Measurements from ENCODE around the gene MAGI1.

The MAGI1 gene

DNA sequence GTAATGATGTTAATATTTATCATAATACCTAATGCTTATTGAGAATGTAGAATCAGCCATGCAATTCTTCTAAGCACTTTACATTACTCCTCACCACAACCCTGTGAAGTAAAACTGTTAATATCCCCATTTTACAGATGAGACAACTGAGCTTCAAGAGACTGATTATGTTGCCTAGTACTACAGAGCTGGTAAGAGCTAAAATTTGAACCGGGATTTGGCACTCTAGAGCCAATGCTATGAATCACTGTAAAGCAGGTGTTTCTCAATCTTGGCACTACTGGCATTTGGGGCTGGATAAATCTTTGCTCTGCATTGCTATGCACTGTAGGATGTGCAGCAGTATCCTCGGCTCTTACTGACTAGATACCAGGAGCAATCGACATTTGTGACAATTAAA lies 367.7 kb downstream of the MAGI1 start:
- in situ Hi-C loops (cut with MboI; ENCODE audit: low sequenced_read_pairs, unreplicated experiment): no loop called here
- no peak for DNase-seq (ENCODE audit: low spot score)
- TF ChIP-seq, protein P1, sequence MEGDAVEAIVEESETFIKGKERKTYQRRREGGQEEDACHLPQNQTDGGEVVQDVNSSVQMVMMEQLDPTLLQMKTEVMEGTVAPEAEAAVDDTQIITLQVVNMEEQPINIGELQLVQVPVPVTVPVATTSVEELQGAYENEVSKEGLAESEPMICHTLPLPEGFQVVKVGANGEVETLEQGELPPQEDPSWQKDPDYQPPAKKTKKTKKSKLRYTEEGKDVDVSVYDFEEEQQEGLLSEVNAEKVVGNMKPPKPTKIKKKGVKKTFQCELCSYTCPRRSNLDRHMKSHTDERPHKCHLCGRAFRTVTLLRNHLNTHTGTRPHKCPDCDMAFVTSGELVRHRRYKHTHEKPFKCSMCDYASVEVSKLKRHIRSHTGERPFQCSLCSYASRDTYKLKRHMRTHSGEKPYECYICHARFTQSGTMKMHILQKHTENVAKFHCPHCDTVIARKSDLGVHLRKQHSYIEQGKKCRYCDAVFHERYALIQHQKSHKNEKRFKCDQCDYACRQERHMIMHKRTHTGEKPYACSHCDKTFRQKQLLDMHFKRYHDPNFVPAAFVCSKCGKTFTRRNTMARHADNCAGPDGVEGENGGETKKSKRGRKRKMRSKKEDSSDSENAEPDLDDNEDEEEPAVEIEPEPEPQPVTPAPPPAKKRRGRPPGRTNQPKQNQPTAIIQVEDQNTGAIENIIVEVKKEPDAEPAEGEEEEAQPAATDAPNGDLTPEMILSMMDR (IDR thresholded peaks at IDR 0.05; ENCODE audit: borderline replicate concordance, control extremely low read depth, extremely low read depth, insufficient read depth, missing control alignments): no peak

DNA sequence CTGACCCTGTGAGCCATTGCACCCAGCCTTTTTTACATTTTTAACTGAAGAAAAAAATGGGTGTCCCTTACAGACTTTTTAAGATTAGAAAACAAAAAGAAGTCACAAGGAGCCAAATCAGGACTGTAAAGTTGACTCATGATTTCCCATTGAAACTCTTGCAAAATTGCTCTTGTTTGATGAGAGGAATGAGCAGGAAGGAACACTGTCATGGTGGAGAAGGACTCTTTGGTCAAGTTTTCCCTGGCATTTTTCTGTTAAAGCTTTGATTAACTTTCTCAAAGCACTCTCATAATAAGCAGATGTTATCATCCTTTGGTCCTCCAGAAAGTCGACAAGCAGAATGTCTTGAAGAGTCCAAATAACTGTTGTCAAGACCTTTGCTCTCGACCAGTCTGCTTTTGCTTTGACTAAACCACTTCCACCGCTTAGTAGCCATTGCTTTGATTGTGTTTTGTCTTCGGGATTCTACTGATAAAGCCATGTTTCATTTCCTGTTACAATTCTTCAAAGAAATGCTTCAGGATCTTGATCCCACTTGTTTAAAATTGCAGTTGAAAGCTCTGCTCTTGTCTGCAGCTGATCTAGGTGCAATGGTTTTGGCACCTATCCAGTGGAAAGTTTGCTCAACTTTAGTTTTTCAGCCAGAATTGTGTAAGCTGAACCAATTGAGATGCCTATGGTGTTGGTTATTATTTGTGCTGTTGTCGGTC lies 369.4 kb downstream of the MAGI1 start:
- TF ChIP-seq, protein P1 (IDR thresholded peaks at IDR 0.05; ENCODE audit: borderline replicate concordance, control extremely low read depth, extremely low read depth, insufficient read depth, missing control alignments): no peak
- in situ Hi-C loops (cut with MboI; ENCODE audit: low sequenced_read_pairs, unreplicated experiment): no loop called here
- no peak for DNase-seq (ENCODE audit: low spot score)

DNA sequence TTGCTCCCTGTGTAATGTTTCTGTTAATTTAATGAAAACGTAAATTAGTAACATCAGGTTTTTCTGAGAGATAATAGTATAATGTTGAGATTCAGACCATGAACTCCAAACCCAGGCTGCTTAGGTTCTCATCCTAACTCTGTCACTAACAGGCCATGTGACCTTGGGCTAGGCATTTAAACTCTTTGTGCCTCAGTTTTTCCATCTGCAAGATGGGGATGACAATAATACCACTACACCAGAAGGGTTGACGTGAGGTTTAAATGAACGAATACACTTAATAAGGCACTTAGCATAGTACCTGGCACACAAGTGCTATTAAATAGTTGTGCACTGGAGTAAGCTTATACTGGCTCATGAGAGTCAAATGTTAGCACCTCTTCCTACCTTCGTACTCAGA lies 370.8 kb downstream of the MAGI1 start:
- no peak for DNase-seq (ENCODE audit: low spot score)
- in situ Hi-C loops (cut with MboI; ENCODE audit: low sequenced_read_pairs, unreplicated experiment): no loop called here
- TF ChIP-seq, protein P1 (IDR thresholded peaks at IDR 0.05; ENCODE audit: borderline replicate concordance, control extremely low read depth, extremely low read depth, insufficient read depth, missing control alignments): no peak

DNA sequence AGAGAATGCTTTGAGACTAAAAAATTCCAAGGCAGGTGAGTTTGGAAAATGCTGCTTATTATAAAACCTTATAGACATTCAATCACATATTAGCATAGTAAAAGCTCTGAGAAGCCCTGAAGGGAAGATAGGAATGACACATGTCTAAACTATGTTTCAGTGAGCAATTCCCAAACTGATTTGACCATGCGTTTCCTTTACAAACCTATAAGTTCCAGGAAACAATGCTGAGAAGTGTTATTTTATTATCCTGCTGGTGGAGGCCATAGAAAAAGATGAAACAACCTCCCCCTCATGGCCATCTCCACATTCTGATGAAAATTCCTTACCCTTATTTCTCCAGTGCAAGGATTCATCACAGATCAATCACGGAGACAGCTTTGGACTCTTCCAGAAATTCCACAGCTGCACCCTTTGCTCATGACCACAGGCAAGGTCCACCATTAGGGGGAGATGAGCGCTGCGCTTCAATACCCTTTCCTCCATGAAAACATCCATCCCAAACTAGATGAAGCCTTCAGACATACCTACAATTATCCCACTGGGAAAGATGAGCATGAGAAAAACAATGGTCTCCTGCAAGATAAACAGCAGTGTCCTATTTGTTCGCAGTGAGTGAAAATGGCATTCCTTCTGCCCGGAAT lies 372.1 kb downstream of the MAGI1 start:
- DNase-seq (ENCODE audit: low spot score): no peak
- in situ Hi-C loops (cut with MboI; ENCODE audit: low sequenced_read_pairs, unreplicated experiment): no loop called here
- TF ChIP-seq, protein P1 (IDR thresholded peaks at IDR 0.05; ENCODE audit: borderline replicate concordance, control extremely low read depth, extremely low read depth, insufficient read depth, missing control alignments): no peak

DNA sequence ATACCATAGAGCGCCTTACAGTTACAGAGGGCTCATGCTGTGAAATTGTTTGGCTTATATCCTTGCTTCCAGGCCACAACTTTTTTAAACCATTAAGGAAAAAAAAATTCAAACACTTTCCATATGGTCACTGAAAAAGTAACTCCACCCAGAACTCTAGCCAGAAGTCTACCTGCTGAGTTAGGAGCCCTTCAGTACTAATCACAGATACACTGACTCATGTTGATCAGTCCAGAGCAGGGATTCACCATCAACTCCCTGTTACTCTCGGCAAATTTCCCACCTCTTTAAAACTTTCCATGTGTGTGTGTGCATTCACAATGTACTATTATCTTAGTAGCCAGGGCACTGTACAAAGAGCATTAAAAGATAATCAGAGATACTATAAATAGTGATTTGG lies 372.8 kb downstream of the MAGI1 start:
- in situ Hi-C loops (cut with MboI; ENCODE audit: low sequenced_read_pairs, unreplicated experiment): no loop called here
- TF ChIP-seq, protein P1 (IDR thresholded peaks at IDR 0.05; ENCODE audit: borderline replicate concordance, control extremely low read depth, extremely low read depth, insufficient read depth, missing control alignments): no peak
- no peak for DNase-seq (ENCODE audit: low spot score)

DNA sequence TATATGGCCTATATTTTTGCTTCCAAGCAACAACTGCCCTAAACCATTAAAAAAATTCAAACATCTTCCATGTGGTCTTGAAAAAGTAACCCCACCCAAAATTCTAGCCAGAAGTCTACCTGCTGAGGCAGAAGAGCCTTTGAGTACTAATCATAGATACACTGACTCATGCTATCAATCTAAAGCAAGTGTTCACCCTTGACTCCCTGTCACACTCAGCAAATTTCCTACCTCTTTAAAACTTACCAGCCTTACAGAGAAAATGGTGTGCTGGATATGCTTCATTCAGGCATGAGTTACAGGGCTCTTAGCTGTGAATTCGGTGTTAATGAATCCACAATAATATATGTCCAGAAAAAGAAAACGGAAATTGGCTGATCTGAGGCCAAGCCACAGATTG lies 373.8 kb downstream of the MAGI1 start:
- DNase-seq (ENCODE audit: low spot score): no peak
- in situ Hi-C loops (cut with MboI; ENCODE audit: low sequenced_read_pairs, unreplicated experiment): no loop called here
- TF ChIP-seq, protein P1 (IDR thresholded peaks at IDR 0.05; ENCODE audit: borderline replicate concordance, control extremely low read depth, extremely low read depth, insufficient read depth, missing control alignments): no peak

Measured in GM13976 (cell line).